ENCODE results near the gene QTRT2.

The QTRT2 gene

DNA sequence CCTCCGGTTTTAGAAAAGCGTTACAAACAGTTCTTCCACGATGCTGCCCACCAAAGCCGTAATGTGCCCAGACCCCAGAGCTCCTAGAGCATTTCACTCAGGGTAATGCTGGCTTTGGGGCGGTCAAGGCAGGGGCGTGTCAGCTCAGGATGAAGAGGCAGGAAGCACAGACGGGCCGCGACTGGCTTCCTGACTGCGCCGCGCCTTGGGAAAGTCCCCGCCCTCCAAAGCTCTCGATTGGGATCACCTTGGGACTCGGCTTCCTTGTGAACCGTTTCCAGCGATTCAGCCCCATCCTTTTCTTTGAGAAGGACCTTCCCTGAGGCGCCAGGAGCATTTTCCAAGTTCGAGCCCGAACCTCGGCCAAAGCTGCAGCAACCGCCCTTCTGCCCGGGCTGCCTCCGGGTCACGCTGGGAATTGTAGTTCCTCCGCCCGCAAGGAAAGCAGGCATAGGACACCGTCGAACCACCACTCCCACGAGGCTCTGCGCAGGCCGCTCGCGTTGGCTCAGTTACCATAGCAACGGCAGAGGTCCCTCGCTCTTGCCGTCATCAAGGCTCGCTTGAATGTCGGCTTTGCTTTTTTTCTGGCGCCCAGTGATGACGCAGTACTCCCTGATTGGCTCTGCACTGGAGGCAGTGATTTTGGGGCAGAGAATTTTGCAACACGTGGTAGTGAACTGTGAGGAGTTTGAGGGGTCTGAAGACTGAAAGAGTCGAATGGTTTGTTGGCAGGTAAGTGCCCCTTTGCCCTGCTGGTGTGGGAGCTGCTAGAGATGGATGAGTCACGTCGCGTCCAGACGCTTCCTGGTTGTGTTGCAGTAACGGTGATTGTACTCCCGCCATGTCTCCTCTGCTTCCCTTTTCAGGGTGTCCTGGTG is at the start of gene QTRT2, which contains the start of gene CCDC191:
Gene QTRT2 (plus strand): TSS at position 608 of the 881 bp plus-strand sequence. CDS start 8,521 bp downstream, outside the sequence.
Gene CCDC191 (minus strand): TSS at position 397 of the 881 bp plus-strand sequence. CDS start 60 bp downstream, at position 337.
- DNase-seq (ENCODE audit: low spot score), result peak; percentile 99
- peak; percentile 90 for FAIRE-seq

DNA sequence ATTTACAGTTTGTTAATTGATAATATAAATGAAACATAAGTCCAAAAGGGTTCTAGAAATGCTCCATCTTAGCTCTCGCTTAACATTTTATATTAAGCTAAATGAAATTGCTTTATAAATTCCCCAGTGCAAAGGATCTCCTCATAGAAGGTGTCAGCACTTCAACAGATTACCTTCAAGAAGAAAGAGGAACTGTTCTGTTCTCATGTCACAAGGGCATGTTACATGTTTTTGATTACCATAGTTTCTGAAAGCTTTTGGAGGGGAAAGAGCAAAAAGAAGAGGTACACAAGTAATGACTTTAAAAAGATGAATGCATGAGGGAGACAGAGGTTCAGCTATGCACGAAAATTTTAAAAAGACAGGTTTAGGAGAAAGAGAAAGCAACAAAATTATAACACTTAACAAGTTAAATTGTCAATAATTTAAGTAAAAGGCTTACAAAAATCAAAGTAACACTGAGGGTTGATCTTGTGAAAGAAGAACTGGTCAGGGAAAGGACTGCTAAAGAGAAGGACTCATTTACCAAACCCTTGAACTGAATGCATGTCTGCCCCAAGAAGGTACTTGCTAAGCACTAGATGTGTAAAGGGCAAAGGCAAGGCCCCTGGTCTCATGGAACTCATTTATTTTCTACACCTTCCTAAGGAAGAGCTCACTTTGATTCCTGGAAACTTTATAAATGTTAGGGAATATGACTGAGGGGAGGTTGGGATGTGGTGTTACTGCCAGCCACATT is 45.3 kb upstream of the QTRT2 start:
- no peak for FAIRE-seq
- no peak for DNase-seq (ENCODE audit: low spot score)

DNA sequence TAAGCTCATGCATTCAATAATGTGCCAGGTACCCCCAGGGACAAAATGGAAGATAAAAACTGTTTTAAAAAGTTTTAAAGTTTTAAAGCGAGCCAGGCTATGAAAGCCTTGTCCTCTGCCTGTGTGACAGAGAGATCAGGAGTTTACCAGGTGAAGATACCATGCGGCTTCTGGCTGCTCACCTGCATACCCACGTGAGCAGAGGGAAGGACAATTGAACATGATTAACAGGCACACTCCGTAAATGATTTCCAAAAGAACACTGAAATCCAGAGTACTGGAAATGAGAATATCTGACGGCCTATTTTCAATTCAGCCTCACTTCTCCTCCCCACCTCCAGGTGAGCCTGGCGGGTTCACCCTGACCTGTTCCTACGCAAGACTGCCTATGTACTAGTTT is 42.3 kb upstream of the QTRT2 start:
- DNase-seq (ENCODE audit: low spot score), result no peak
- FAIRE-seq, result no peak

DNA sequence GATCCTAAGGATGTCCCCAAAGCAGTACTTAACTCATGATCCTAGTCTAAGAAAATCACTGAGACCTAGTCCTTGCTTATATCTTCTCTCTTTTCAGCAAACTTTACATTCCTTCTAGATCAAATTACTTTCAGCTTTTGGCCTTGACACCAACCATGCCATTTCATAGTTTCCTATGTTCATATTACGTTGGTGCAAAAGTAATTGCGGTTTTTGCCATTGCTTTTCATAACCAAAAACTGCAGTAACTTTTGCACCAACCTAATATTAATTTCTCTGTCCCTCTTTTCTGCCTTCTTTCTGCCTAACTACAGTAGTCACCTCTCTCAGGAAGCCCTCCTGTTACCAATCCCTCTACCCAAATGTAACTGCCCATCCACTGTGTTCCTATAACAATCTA is 37.1 kb upstream of the QTRT2 start:
- DNase-seq (ENCODE audit: low spot score) (no peak), FAIRE-seq (no peak)

DNA sequence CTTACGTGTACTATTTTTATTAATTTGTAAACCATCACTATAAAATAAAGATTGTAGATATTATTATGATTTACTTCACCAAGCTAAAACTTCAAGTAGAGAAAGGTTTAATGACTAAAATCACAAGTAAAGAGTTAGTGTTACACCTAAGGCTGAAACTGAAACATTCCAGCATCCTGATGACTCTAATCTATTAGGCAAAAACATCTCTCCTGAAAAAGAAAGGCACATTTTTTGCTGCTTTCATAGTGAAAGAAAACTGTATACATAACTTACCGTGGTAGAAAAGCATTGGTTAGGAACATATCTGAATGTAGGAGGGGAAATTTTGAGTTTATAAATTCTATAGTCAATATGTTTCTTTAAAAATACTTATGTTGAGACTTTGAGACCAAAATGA is 35.6 kb upstream of the QTRT2 start:
- no peak for FAIRE-seq
- no peak for DNase-seq (ENCODE audit: low spot score)

DNA sequence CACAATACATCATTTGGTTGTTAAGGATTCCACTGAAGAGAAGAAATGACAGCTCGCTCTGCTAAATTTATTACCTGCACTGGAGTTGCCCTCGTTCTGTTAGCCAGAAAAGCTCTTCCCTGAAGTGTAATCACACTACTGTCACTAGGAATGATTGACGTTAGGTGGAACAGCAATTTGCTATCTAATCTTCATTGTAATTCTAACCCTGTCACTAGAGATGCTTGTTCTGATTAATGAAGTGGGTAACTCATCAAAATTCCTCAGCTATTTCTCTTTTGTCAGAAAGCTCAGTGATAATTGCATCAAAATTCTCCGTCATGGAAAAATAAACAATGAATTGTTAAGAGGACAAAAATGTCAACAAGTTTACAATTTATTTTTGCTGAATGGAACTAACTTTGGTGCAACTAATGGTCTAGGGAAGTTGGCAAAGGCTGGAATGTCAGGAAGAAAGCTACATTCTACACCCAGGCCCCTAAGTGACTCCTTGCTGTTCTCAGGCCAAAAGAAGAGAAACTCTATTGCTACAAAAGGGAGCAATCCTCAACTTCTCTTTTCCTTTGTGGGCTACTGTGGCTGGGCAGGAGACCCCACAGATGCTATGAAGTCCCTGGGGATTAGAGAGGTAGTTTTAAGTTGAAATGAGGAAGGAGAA is 34.3 kb upstream of the QTRT2 start:
- DNase-seq (ENCODE audit: low spot score) (no peak), FAIRE-seq (no peak)

DNA sequence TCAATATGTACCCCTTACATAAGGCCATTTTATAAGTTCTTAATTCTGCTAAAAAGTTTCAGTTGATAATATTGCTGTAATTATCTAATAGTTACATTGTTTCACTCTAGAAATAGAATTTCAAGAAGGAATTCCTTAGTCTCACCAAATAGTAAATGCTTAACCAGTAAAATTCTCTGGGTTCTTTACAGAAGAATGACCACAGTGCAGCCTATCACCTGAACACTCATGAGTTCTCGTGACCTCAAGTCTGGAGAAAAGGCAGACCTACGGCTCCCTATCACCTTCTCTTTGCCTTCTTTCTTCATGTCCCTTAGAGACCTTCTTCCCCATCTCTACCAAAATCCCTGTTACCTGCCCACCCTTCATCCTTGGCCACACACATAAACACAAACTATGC is 31.1 kb upstream of the QTRT2 start:
- FAIRE-seq (peak; percentile 32), DNase-seq (ENCODE audit: low spot score) (no peak)

DNA sequence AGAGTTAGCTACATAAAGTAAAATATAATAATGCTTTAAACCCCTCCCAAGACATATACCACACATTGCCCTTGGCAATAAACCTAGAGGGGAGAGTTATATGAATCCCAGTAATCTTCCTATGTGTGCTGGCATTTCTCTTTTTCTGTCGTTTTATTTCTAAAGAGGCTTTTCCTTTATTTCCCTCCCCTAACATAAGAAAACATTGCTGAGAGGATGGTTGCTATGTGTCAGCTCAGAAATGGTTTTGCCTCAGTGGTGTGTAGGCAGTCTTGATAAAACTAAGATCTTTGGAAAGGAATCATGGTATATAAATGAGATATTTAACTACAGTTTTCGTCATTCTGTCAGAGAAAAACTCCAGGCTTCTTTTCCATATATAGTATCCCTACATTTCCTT is 30.2 kb upstream of the QTRT2 start:
- FAIRE-seq, result no peak

DNA sequence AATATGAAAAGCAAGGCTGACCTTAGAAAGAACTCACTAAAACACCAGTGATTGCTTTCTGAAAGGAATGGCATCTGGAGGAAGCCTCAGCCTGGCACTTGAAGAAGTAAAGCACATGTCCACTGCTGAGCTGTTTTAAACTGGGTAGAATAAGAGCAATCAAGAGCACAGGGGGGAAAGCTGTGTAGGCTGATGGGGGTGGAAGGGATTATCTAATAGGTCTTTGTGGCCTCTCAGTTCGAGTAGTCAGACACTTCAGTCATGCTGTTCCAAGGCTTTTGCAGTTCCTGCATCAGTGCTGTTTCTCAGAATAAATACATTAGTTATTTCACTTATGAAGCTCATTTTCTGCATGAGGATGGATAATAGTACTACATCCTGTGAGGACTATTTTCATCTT is 22.8 kb upstream of the QTRT2 start:
- no peak for DNase-seq (ENCODE audit: low spot score)
- no peak for FAIRE-seq

More for the DNA sequence above, 30.2 kb upstream of the QTRT2 start:
- DNase-seq (ENCODE audit: low spot score), result no peak

DNA sequence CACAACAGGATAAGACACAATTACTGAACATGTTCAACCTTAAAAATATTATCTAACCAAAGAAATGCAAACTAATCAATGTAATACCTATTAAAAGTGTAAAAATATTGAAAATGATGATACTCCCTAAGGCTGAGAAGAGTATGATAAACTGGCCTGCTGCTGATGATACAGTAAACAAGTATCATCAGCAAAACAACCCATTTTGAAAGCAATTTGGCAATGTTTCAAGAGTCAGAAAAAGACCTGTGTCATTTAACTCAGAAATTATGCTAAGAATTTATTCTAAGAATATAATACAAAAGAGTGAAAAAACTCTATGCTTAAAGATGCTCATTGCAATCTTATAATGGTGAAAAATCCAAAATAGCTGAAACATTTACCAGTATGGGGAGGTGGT is 22.3 kb upstream of the QTRT2 start:
- no peak for DNase-seq (ENCODE audit: low spot score)
- FAIRE-seq, result no peak

DNA sequence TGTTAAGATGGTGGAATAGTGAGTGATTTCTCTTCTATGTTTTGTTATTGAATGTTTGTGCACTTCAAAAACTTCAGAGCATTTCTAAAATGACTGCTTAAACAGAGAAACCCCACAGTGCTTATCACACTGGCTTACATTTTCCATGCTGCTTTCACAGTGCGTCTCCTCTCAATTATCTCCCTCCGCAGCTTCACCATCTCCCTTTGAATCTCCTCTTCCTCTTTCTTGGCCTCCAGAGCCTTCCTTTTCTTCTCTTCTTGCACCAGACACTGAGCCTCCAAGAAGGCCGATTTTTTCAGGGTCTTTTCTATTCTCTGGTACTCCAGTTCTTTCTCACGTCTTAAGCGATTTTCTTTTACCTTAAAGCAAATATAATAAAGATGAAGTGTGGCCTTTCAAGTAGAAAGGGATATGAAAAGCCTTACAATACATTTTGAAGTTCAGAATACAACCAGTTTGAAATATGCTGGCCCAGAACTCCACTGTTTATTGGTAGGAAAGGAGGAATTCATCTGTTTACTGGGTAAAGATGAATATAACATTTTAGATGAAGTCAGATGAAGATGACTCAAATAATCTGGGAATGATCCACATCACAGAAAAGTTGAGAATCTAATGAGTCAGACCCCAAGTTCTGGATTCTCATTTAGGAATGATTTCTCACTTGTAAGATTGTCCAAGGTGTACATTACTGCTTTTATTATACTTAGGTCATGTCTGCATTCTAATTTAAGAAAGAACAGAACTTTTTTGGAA is 21.6 kb upstream of the QTRT2 start:
- no peak for DNase-seq (ENCODE audit: low spot score)

DNA sequence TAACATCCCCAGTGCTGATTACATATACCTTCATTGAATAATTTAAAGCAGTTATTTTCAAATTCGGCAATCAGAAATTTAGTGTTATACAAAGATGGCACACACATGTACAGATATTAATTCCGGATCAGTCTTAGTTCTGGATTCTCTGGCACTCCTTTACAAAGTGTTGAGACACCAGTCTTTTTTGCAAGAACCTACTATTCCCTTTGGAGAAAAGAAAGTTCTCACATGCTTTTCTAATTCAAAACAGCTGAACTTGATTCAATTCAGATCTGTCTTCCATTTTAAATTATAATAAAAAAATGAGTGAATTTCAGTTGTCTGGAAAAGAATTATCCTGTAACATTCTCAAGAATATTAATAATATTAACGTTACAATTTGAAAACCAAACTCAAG is 20.6 kb upstream of the QTRT2 start:
- no peak for FAIRE-seq
- DNase-seq (ENCODE audit: low spot score), result no peak

More for the DNA sequence above, 21.6 kb upstream of the QTRT2 start:
- FAIRE-seq, result no peak

DNA sequence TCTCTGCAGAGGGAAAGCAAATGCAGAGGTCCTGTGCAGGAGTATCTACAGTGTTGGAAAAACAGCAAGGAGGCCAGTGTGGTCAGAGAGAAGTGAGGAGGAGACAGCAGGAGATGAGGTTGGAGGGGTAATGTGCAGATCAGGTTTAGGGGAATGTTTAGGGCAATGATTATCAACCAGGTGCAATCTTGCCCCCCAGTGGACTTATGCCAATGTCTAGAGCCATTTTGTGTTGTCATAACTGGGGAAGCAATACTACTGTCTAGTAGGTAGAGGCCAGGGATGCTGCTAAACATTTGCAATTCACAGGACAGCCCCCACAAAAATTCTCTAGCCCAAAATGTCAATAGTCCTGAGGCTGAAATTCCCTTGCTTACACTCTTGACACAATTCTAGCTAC is 13.3 kb upstream of the QTRT2 start:
- no peak for DNase-seq (ENCODE audit: low spot score)
- no peak for FAIRE-seq

DNA sequence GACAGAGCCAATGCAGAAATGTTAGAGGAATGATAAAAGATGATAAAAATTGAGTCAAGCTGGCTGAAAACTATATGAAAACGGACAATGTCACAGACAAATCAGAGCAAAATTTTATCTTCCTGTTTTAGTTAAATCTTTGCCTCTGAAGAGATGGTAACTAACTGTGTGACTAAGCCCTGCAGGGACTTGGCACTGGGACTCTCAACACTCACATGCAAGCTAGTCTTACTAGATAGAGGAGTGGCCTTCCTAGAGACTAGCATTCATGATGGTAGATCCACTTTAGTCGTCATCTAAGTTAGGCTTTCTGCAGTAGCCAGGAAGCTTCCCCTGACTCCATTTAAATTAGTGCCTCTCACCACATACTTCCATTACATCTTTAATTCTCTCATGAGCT is 4.3 kb upstream of the QTRT2 start:
- DNase-seq (ENCODE audit: low spot score), result no peak
- FAIRE-seq, result no peak

DNA sequence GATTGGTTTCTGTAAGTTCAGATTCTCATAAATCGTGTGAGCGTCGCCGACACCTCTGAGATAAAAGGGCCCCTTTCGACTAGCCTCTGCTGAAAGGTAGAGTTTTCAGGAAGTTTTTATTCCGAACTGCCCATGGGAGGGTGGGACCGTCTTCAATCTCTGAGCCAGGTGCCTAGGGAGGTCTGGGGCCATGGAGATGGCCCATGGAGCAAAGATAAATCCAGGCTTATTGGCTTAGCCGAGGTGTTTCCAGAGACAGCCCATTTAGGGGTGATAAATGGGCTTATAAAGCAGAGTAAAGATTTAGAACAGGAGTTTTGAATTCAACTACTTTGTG is 442 bp downstream of the QTRT2 start:
- DNase-seq (ENCODE audit: low spot score) (no peak), FAIRE-seq (no peak)

DNA sequence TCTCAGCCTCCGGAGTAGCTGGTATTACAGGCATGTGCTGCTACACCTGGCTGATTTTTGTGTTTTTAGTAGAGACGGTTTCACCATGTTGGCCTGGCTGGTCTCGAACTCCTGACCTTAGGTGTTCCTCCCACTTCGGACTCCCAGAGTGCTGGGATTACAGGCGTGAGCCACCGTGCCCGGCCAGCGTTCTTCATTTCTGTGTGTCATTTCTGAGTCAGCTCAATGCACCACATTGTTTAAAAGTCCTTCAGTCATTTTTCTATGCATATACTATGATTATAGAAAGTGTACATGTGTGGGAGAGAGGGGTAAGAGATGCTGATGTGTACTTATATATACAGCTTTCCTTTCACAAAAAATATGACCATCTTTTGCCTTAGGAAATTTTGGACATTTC is 2.1 kb downstream of the QTRT2 start:
- DNase-seq (ENCODE audit: low spot score) (no peak), FAIRE-seq (no peak)

DNA sequence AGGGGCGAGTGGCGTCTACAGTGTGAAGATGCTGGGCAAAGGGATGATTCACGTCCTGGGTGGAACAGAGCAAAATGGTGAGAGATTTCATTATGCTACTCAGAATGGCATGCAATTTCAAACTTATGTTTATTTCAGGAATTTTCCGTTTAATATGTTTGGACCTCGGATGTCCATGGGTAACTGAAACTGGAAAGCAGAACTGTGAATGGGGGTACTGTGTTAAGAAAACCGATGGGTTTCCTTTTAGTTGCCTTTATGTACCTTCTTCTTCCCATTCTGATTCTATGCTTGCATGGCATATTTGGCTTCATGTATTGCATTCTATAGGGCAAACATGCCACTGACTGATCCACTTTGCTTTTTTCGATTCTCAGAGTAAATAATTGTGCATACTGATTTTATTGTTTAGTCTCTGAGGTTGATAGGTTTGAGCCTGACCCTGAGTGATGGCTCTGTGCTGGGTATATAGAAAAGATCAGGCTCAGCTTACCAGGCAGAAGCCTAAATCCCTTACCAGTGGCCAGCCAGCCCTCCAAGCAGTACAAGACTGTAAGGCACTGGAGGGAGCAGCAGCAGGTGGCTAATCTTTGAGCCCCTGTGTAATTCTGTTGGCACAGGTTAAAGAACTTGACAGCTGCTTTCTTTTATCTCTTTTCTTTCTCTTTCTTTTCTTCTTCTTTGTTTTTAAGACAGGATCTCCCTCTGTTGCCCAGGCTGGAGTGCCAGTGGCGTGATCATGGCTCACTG is 4.5 kb downstream of the QTRT2 start:
- FAIRE-seq (no peak), DNase-seq (ENCODE audit: low spot score) (no peak)

DNA sequence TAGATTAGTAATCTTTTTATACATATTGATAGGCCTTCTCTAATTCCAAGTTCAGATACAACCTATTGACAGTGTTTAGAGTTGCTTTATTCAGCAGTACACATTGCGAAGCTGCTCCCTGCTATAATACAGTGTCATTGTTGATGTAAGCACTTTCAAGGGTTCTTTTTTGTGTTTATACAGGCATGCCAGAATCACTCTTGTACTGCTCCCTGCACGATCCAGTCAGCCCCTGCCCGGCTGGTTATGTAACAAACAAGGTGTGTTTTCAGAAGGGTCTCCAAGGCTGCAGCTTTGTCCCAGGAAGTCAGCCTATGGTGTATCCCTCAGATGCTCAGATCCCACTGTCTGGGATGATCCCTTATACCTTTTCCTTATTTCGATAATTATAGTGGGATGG is 11.3 kb downstream of the QTRT2 start:
- FAIRE-seq, result no peak
- DNase-seq (ENCODE audit: low spot score), result no peak

DNA sequence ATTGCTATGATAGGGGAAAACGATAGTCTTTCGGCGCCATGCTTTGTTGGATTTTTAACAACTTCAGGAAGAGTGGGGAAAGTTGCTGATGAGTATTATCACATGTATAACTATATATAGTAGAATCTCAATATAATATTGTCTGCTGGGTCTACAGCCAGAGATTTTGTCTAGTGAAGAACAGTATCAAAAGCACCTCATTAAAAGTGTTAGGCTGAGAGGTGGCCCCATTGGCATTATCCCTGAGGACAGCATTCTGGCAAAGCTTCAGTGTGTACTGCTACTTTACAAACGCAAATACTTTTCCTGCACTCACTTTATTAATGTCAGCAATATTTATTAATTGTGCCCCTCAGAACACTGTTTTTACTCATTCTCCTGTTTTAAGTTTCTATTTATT is 11.8 kb downstream of the QTRT2 start:
- DNase-seq (ENCODE audit: low spot score) (no peak), FAIRE-seq (no peak)

DNA sequence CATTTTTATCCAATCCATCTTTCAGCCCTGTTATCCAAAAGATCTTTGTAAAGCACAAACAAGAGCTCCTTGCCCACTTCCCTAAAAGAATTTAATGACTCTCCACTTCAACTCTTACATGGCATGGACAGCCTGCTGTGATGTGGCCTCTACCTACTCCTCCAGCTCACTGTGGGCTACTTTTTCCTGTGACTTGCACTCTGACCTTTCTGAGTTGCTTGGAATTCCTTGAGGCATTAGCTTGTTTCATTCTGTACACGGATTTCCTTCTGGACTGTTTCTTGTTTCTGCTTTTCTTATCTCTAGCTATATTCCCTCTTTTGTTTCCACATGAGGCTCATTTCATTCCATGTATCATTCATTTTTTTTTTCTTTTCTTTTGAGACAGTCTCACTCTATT is 15.2 kb downstream of the QTRT2 start:
- FAIRE-seq (no peak), DNase-seq (ENCODE audit: low spot score) (no peak)

DNA sequence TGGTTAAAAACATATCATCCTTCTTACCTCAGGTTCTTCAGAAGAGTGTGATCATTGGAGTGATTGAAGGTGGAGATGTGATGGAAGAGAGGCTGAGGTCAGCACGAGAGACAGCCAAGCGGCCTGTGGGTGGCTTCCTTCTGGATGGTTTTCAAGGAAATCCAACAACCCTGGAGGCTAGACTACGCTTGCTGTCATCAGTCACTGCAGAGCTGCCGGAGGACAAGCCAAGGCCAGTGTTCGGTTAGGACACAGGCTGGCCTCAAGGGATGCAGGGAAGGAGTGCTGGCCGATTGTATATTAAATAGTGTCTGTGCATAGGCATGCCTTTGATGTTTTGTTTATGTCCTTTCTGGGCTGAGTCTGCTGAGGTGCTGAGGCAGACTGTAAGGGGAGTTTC is 20.2 kb downstream of the QTRT2 start:
- DNase-seq (ENCODE audit: low spot score) (no peak), FAIRE-seq (no peak)

Measured in RCC 7860 (cell line).